ENCODE measurements around the gene WASHC2C.
A peak's percentile ranks its signal among the peaks of the same experiment; 100 is the strongest.
"Not testable (repeated sequence)": the region's sequence is repeated elsewhere in the genome, so short reads cannot be mapped to it uniquely, and the experiment has no call there.

The WASHC2C gene, protein sequence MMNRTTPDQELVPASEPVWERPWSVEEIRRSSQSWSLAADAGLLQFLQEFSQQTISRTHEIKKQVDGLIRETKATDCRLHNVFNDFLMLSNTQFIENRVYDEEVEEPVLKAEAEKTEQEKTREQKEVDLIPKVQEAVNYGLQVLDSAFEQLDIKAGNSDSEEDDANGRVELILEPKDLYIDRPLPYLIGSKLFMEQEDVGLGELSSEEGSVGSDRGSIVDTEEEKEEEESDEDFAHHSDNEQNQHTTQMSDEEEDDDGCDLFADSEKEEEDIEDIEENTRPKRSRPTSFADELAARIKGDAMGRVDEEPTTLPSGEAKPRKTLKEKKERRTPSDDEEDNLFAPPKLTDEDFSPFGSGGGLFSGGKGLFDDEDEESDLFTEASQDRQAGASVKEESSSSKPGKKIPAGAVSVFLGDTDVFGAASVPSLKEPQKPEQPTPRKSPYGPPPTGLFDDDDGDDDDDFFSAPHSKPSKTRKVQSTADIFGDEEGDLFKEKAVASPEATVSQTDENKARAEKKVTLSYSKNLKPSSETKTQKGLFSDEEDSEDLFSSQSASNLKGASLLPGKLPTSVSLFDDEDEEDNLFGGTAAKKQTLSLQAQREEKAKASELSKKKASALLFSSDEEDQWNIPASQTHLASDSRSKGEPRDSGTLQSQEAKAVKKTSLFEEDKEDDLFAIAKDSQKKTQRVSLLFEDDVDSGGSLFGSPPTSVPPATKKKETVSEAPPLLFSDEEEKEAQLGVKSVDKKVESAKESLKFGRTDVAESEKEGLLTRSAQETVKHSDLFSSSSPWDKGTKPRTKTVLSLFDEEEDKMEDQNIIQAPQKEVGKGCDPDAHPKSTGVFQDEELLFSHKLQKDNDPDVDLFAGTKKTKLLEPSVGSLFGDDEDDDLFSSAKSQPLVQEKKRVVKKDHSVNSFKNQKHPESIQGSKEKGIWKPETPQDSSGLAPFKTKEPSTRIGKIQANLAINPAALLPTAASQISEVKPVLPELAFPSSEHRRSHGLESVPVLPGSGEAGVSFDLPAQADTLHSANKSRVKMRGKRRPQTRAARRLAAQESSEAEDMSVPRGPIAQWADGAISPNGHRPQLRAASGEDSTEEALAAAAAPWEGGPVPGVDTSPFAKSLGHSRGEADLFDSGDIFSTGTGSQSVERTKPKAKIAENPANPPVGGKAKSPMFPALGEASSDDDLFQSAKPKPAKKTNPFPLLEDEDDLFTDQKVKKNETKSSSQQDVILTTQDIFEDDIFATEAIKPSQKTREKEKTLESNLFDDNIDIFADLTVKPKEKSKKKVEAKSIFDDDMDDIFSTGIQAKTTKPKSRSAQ (N-terminal part only)

GRCh38 chr10:45726703-45727420 lies at the start of gene WASHC2C:
TSS of gene WASHC2C (plus strand) at chr10:45727266. CDS start at chr10:45727318, 52 bp downstream.
- DNase-seq (ENCODE audit: low read depth in 1 of 2, low spot score in 1 of 2): peak; percentile 93 to 99

DNA sequence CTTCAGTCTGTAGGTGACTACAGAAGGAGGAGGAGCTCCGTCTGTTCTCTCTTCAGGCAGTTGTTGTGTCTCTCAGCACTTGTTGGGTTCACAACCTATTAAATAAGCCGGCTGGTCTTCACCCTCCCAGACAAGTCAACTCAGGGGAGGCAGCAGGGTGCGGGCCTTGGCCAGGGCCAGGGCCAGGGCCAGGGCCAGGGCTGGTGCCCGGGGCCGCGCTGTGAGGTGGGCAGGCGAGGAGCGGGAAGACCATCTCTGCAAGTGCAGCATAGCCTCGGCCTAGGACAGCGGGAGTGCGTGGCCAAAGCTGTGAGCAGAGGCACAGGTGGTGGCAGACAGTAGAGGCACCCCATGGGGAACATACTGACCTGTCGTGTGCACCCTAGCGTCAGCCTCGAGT lies 48.6 kb upstream of the WASHC2C start:
- DNase-seq (ENCODE audit: low read depth in 1 of 2, low spot score in 1 of 2): not testable (repeated sequence)

- not testable (repeated sequence) for DNase-seq (ENCODE audit: low read depth in 1 of 2, low spot score in 1 of 2)
Measured at GRCh38 chr10:45710200-45710796, 16.8 kb upstream of the WASHC2C start.

- DNase-seq (ENCODE audit: low read depth in 1 of 2, low spot score in 1 of 2): not testable (repeated sequence)
Measured at GRCh38 chr10:45711223-45711622, 15.8 kb upstream of the WASHC2C start.

GRCh38 chr10:45717053-45717452 lies 10.0 kb upstream of the WASHC2C start:
- not testable (repeated sequence) for DNase-seq (ENCODE audit: low read depth in 1 of 2, low spot score in 1 of 2)

GRCh38 chr10:45717642-45718041 lies 9.4 kb upstream of the WASHC2C start:
- DNase-seq (ENCODE audit: low read depth in 1 of 2, low spot score in 1 of 2): not testable (repeated sequence)

DNA sequence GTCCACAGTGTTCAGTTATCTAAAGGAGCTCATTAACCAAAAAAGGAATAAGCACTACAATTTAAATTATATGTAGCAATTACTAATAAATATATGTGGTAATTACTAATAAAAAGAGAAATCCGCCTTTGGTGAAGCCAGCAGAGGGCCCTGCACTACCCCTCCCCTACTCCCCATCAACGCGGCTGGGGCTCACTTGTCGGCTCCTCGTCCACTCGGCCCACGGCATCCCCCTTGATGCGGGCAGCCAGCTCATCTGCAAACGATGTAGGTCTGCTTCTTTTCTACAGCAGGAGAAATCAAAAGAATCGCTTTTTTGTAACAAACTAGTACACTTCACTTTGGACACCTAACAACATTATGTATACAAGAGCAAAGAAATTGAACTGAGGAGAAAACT lies 5.6 kb upstream of the WASHC2C start:
- not testable (repeated sequence) for DNase-seq (ENCODE audit: low read depth in 1 of 2, low spot score in 1 of 2)

DNA sequence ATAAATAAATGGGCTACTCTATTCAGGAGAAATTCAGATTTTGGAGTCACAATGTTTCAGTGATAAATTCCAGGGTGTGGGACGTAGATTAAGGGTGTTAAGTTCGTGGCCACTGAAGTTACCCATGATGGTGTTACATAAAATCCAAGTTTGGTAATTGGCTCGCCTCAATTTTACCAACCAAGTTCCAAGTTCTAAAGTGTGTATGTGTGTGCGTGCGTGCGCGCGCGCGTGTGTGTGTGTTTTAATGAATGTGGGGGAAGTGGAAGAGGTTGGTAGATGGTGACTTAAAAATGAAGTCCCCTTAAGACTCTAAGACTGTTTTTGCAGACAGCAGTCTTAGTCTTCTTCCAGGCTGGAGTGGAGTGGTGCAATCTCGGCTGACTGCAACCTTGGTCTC lies 3.2 kb upstream of the WASHC2C start:
- not testable (repeated sequence) for DNase-seq (ENCODE audit: low read depth in 1 of 2, low spot score in 1 of 2)

DNA sequence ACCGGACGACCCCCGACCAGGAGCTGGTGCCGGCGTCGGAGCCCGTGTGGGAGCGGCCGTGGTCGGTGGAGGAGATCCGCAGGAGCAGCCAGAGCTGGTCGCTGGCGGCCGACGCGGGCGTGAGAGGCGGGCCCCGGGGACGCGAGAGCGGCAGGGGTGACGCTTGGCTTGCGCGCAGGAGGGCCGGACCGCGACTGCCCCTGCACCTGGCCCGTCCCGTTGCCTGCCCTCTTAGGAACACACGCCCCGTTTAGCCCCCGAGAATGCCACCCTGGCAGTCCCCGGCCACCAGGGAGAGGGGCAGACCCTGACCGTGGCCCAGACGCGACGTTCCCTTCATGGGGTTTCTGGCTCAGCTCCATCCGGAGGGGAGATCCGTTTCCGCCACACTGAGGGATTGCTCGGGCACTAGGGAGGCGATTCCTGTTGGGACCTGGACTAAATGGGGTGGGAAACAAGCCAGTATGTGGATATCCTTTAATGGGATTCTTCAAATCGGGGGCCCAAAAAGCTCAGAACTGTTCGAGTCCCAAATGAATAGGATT lies 427 bp downstream of the WASHC2C start:
- not testable (repeated sequence) for DNase-seq (ENCODE audit: low read depth in 1 of 2, low spot score in 1 of 2)

DNA sequence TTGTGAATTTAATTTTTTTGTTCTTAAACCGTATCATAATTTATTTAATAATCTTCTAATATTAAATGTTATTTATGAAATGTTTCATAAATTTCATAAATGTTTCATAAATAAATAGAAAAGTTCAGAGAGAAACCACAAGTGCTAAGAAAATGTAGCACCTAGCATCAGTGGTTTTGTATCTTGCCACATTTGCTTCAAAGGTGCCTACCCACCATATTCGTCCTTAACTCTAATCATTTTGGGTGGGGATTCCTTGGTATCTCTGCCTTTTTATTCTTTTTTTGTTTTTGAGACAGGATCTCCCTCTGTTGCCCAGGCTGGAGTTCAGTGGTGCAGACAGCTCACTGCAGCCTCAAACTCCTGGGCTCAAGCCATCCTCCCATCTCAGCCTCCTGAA lies 7.4 kb downstream of the WASHC2C start:
- DNase-seq (ENCODE audit: low read depth in 1 of 2, low spot score in 1 of 2): not testable (repeated sequence)

- DNase-seq (ENCODE audit: low read depth in 1 of 2, low spot score in 1 of 2): not testable (repeated sequence)
Measured at GRCh38 chr10:45734867-45735266, 7.8 kb downstream of the WASHC2C start.

DNA sequence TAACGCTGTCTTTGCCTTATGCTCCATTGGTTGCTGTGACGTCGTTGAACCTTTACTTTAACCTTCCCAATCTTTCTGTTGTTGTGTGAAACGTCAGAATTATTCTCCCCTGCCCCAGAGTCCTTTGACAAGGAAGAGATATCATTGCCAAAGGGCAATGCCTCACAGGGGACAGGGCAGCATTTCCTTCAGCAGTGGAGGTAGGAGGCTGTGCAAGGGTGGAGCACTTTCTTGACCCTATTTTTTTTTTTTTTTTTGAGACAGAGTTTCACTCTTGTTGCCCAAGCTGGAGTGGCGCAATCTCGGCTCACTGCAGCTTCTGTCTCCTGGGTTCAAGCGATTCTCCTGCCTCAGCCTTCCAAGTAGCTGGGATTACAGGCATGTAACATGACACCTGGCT lies 14.5 kb downstream of the WASHC2C start:
- not testable (repeated sequence) for DNase-seq (ENCODE audit: low read depth in 1 of 2, low spot score in 1 of 2)

- not testable (repeated sequence) for DNase-seq (ENCODE audit: low read depth in 1 of 2, low spot score in 1 of 2)
Measured at GRCh38 chr10:45742014-45742413, 14.9 kb downstream of the WASHC2C start.

DNA sequence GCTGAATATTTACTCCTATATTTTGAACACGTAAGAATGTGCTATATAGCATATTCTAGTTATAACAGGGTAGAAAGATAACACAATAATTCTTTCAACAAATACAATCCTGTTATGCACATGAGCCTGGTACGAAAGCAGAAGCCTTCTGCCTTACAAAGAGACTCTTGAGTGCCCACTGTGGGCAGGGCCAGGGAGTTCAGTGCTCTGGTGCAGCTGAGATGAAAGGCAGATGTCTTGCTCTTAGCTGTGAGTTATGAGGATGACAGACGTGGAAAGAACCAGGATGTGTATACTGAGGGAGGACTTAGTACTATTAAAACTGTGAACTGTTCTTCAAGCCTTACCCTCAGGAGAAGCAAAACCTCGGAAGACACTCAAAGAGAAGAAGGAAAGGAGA lies 24.1 kb downstream of the WASHC2C start:
- not testable (repeated sequence) for DNase-seq (ENCODE audit: low read depth in 1 of 2, low spot score in 1 of 2)

GRCh38 chr10:45752210-45752609 lies 25.1 kb downstream of the WASHC2C start:
- not testable (repeated sequence) for DNase-seq (ENCODE audit: low read depth in 1 of 2, low spot score in 1 of 2)

- DNase-seq (ENCODE audit: low read depth in 1 of 2, low spot score in 1 of 2): not testable (repeated sequence)
Measured at GRCh38 chr10:45753979-45754495, 27.0 kb downstream of the WASHC2C start.

DNA sequence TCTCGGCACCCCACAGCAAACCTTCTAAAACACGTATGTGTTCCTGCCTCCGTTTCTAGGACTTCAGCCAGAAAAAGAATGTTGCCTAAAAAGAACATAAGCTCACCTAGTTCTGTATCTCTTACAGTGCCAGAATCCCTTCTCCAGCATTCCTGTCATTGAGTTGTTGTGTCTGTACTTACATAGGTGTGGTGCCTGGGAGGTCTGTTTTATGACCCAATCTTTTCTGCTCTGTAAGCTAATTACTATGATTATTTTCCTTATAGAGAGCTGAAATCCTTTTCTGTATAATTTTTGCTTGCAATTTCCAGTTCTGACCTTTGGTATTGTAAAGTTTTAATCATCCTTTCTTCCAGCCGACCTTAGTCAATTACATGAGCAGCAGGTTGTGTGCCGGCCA lies 28.0 kb downstream of the WASHC2C start:
- not testable (repeated sequence) for DNase-seq (ENCODE audit: low read depth in 1 of 2, low spot score in 1 of 2)

- DNase-seq (ENCODE audit: low read depth in 1 of 2, low spot score in 1 of 2): not testable (repeated sequence)
Measured at GRCh38 chr10:45756065-45756464, 29.0 kb downstream of the WASHC2C start.

DNA sequence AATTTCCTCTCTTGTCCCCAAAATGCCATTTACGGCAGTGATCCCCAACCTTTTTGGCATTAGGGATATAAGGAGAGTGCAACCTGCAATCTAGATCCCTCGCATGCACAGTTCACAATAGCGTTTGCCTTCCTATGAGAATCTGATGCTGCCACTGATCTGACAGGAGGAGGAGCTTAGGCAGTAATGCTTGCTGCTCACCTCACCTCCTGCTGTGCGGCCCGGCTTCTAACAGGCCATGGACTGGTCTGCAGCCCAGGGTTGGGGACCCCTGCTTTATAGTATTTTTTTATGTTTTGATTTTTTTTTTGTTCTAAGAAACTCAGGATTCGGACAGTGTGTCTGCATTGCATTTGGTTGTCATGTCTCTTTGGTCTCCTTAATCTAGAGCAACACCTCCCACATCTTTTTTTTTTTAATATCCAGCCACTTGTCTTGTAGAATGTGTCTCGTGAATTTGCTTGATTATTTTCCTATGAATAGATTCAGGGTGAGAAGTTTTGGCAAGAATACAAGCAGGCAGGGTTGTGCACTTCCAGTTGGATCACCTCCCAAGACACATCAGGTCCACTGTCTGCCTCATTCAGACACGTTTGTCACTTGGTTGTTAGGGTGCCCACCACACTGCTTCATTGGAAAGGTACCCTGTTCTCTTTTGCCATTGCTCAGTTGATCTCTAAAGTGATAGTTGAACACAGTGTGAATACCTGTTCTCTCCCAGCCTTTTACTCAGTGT lies 30.8 kb downstream of the WASHC2C start:
- not testable (repeated sequence) for DNase-seq (ENCODE audit: low read depth in 1 of 2, low spot score in 1 of 2)

Data from activated CD4-positive, alpha-beta T cell treated with anti-CD3 and anti-CD28 coated beads, Interleukin-2, amount 50 U/mL, for 24 hours (primary cell).